ENCODE results near the gene CNN3. TPM values are rescaled to one million over a fixed set of nuclear protein-coding genes. Genes with fewer than 3 reads are reported as not detected.

CNN3 gene
- total RNA-seq = 308 and 506 TPM in 2 replicates

DNA sequence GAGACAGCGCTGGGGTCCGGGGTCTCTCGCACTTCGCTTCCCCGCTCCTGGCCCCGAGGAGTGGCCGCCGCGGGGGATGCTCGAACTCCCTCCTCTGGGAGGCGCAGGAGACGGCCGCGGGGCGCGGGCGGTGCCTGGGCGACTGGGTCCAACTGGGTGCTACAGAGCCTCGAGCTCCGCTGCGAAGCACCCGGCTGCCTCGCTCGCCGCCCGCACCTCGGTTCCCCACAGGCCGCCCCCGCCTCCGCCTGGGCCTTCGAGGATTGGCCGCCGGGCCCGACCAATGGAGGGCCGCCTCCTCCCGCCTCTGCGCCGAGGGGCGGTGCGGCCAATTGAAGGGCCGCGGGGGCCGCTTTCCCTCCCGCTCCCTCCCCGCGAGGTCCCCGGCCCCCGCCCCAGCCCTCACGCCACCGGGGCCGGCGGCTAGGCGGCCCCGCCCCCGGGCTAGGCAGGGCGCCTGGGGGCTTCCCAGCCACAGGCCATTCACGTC lies at the start of gene CNN3:
Gene CNN3 (minus strand): TSS at position 196 of the 490 bp plus-strand sequence. CDS start 216 bp downstream, outside the sequence.

Other genes with a start within 250 kb of the CNN3 start
- 0.32 and 2.1 TPM in 2 replicates for gene SLC44A3, start 106.8 kb downstream of the CNN3 start, total RNA-seq
- 1.6 and 2.3 TPM in 2 replicates for gene ALG14, start 145.8 kb upstream of the CNN3 start, total RNA-seq
- 0.13 and 0.16 TPM in 2 replicates for gene TLCD4, start 190.2 kb upstream of the CNN3 start, total RNA-seq

Data from bladder microvascular endothelial cell (primary cell).